Measurements from ENCODE around the gene CBX3.

DNA sequence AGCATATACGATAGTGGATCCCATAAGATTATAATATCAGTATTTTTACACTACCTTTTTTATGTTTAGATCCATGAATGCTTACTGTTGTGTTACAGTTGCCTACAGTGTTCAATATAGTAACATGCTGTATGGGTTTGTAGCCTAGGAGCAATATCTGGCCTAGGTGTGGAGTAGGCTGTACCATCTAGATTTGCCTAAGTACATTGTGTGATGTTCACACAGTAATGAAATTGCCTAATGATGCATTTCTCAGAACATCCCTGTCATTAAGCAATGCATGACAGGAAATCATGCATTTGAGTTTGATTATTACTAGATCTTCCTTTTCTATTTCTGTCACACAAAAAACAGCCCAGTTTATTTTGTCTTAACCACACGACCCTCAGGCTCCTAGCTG is 14.5 kb downstream of the CBX3 start:
- TF ChIP-seq CTCF (IDR thresholded peaks at IDR 0.05; ENCODE audit: borderline replicate concordance, extremely low read depth, low read length, poor library complexity, severe bottlenecking) (no peak), EZH2 (IDR thresholded peaks at IDR 0.05; ENCODE audit: borderline replicate concordance, low read depth, low read length, severe bottlenecking) (no peak)

Measured in DND-41 (cell line).